Cardiac fibroblast (primary cell): ENCODE data around the gene ZNF592.

Experiments used
- DNase-seq, 2 donors: peaks; one replicate each; pipeline versions ENCODE4 v3.0.0 to v3.0.0-alpha.2; 2010; ENCODE audit warnings: low read depth in 2 of 2
- H3K4me3 ChIP-seq, 2 donors: replicated peaks in 1 of 2; 1 replicate in 1 of 2; 2 replicates in 1 of 2; pipeline ENCODE4 v1.5.1; 2011; ENCODE audit warnings: low read depth in 2 of 2, low read length in 2 of 2, mild to moderate bottlenecking in 2 of 2, moderate library complexity in 1 of 2
- CTCF ChIP-seq: IDR thresholded peaks from one replicate; pipeline ENCODE4 v1.5.1; 2011; ENCODE audit warnings: low read depth, mild to moderate bottlenecking, low read length, inconsistent platforms

The ZNF592 gene

GRCh38 chr15:84764989-84765388 is 16.6 kb downstream of the ZNF592 start:
- peak in 1 of 2 donors; percentile 25 for DNase-seq
- no peak overlapping the region for H3K4me3 ChIP-seq
- no peak for TF ChIP-seq CTCF

- DNase-seq, result no peak
- H3K4me3 ChIP-seq, result no peak overlapping the region
- no peak for TF ChIP-seq CTCF
Observed at GRCh38 chr15:84765675-84766074, 17.3 kb downstream of the ZNF592 start.

GRCh38 chr15:84766461-84767035 is 18.2 kb downstream of the ZNF592 start:
- no peak overlapping the region for H3K4me3 ChIP-seq
- no peak for DNase-seq
- TF ChIP-seq CTCF, result no peak

- no peak for TF ChIP-seq CTCF
- no peak overlapping the region for H3K4me3 ChIP-seq
- DNase-seq, result no peak
Observed at GRCh38 chr15:84772031-84772430, 23.6 kb downstream of the ZNF592 start.

- H3K4me3 ChIP-seq, result no peak overlapping the region
- no peak for TF ChIP-seq CTCF
- DNase-seq, result peak in 1 of 2 donors; percentile 22
Observed at GRCh38 chr15:84772467-84772866, 24.1 kb downstream of the ZNF592 start.

- TF ChIP-seq CTCF, result no peak
- DNase-seq, result no peak
- no peak overlapping the region for H3K4me3 ChIP-seq
Observed at GRCh38 chr15:84773716-84774115, 25.3 kb downstream of the ZNF592 start.

- H3K4me3 ChIP-seq, result no peak overlapping the region
- TF ChIP-seq CTCF, result no peak
- DNase-seq, result no peak
Observed at GRCh38 chr15:84775867-84776449, 27.6 kb downstream of the ZNF592 start.
